Left colon (tissue), 2 donors: ENCODE data around the gene CCDC88C. TPM values are rescaled to one million over a fixed set of nuclear protein-coding genes. Genes with fewer than 3 reads are reported as not detected.
A peak's percentile ranks its signal among the peaks of the same experiment; 100 is the strongest.
"Not testable (repeated sequence)": the region's sequence is repeated elsewhere in the genome, so short reads cannot be mapped to it uniquely, and the experiment has no call there.

ENCODE experiments used
- ATAC-seq: fragments of 200-7000 bp; cut with Tn5 transposase; one replicate; pipeline ENCODE4 v1.9.1; 2020; ENCODE audit warnings: mild to moderate bottlenecking, moderate library complexity
- DNase-seq, 2 donors: peaks; one replicate each; pipeline ENCODE4 v3.0.0-alpha.2; 2020
- intact Hi-C, 2 donors: fragments of 100-400 bp; cut with DNase I in 1 of 2; cut with micrococcal nuclease in 1 of 2; formaldehyde crosslinking; loops; one replicate each; pipeline versions ENCODE4 v1.11.2 to v1.14.0; 2022; cut with DNase I, micrococcal nuclease
- long read RNA-seq: library from polyadenylated mRNA; unstranded; transcript quantifications from one replicate; pipeline ENCODE4 v2.0.0, GENCODE V29; 2021
- total RNA-seq, 2 donors: library from RNA; stranded (reverse); fragmentation: NEBNext Ultra II Directional; extraction: Animal tissue kit (Norgen Biotek cat#: 25700); gene quantifications; one replicate each; pipeline ENCODE4 v1.2.1, GENCODE V29; 2021
- donor health status: DM: no; HTN: no; CAD: no.
- donor health status: DM: yes; HTN: yes; CAD: no.

CCDC88C gene
- total RNA-seq, result 10 to 100 TPM; 52.4 to 65.8 TPM
- long read RNA-seq, partial matches to known transcripts, result 27 of 74 reads
- long read RNA-seq, other reads (novel, unspliced or antisense), result 45 of 74 reads

GRCh38 chr14:91417120-91417982 lies at the start of gene CCDC88C:
Gene CCDC88C (minus strand): TSS chr14:91417820. CDS start chr14:91417690, 130 bp downstream.
- intact Hi-C loops, result loop anchor here in 1 of 2 donors (5.0 kb wide), 1 partner anchor 95 kb away; no protein-coding TSS in a partner anchor

GRCh38 chr14:91466192-91466591 lies 48.6 kb upstream of the CCDC88C start:
- DNase-seq (no peak), ATAC-seq (no peak)
- intact Hi-C loops, result no loop called here

More at GRCh38 chr14:91417120-91417982, at the start of gene CCDC88C:
- ATAC-seq (peak; percentile 63), DNase-seq (peak; percentile 68 to 84)

GRCh38 chr14:91464615-91465205 lies 47.1 kb upstream of the CCDC88C start:
- intact Hi-C loops, result no loop called here
- ATAC-seq (no peak), DNase-seq (no peak)

GRCh38 chr14:91458612-91459011 lies 41.0 kb upstream of the CCDC88C start:
- no peak for DNase-seq
- intact Hi-C loops, result no loop called here
- ATAC-seq, result no peak

- ATAC-seq (no peak), DNase-seq (no peak)
- intact Hi-C loops, result no loop called here
These were observed 38.7 kb upstream of the CCDC88C start for GRCh38 chr14:91456283-91456682.

- ATAC-seq (peak; percentile 14), DNase-seq (no peak)
- intact Hi-C loops, result no loop called here
These were observed 37.0 kb upstream of the CCDC88C start for GRCh38 chr14:91454580-91454979.

- intact Hi-C loops, result no loop called here
- ATAC-seq (no peak), DNase-seq (no peak)
These were observed 36.5 kb upstream of the CCDC88C start for GRCh38 chr14:91454155-91454554.

GRCh38 chr14:91453744-91454143 lies 36.1 kb upstream of the CCDC88C start:
- ATAC-seq, result peak; percentile 86
- peak; percentile 34 to 37 for DNase-seq
- intact Hi-C loops, result no loop called here

- DNase-seq, result no peak
- ATAC-seq, result no peak
- intact Hi-C loops, result no loop called here
These were observed 26.9 kb upstream of the CCDC88C start for GRCh38 chr14:91444335-91445020.

- DNase-seq (no peak), ATAC-seq (no peak)
- intact Hi-C loops, result no loop called here
These were observed 21.7 kb upstream of the CCDC88C start for GRCh38 chr14:91439345-91439744.

- DNase-seq (no peak), ATAC-seq (no peak)
- intact Hi-C loops, result no loop called here
These were observed 21.2 kb upstream of the CCDC88C start for GRCh38 chr14:91438845-91439244.

- DNase-seq, result peak in 1 of 2 donors; percentile 32
- intact Hi-C loops, ATAC-seq: not testable (repeated sequence)
These were observed 18.6 kb upstream of the CCDC88C start for GRCh38 chr14:91436266-91436665.

- ATAC-seq, result no peak
- no peak for DNase-seq
- intact Hi-C loops, result no loop called here
These were observed 11.8 kb upstream of the CCDC88C start for GRCh38 chr14:91429385-91429784.

- ATAC-seq, intact Hi-C loops, DNase-seq: not testable (repeated sequence)
These were observed 11.3 kb upstream of the CCDC88C start for GRCh38 chr14:91428931-91429330.

GRCh38 chr14:91425531-91425944 lies 7.9 kb upstream of the CCDC88C start:
- ATAC-seq, result peak; percentile 37
- intact Hi-C loops, result not testable (repeated sequence)

GRCh38 chr14:91424813-91425530 lies 7.4 kb upstream of the CCDC88C start:
- DNase-seq, result no peak
- intact Hi-C loops, result no loop called here
- peak; percentile 13 for ATAC-seq

More at GRCh38 chr14:91425531-91425944, 7.9 kb upstream of the CCDC88C start:
- DNase-seq, result not testable (repeated sequence)

- DNase-seq (no peak), ATAC-seq (no peak)
- intact Hi-C loops, result no loop called here
These were observed 3.1 kb upstream of the CCDC88C start for GRCh38 chr14:91420686-91421085.

GRCh38 chr14:91419451-91419850 lies 1.8 kb upstream of the CCDC88C start:
- intact Hi-C loops, result loop anchor here (1.0 to 5.0 kb wide), 2 partner anchors 96 to 97 kb away; no protein-coding TSS in a partner anchor

GRCh38 chr14:91419044-91419397 lies 1.4 kb upstream of the CCDC88C start:
- DNase-seq, result no peak
- intact Hi-C loops, result loop anchor here (1.0 to 5.0 kb wide), 2 partner anchors 96 to 97 kb away; no protein-coding TSS in a partner anchor
- no peak for ATAC-seq

More at GRCh38 chr14:91419451-91419850, 1.8 kb upstream of the CCDC88C start:
- DNase-seq (no peak), ATAC-seq (no peak)
